AG09319 (cell line): ENCODE measurements around the gene ZNF268.

ENCODE experiments used
- DNase-seq: peaks from one replicate; pipeline ENCODE4 v3.0.0-alpha.2; 2010; ENCODE audit warnings: low read depth; ENCODE audit errors: extremely low read depth
- TF ChIP-seq, protein P1 (sequence below): IDR thresholded peaks from 2 replicates; pipeline ENCODE4 v1.5.1; 2011; ENCODE audit warnings: low read depth, mild to moderate bottlenecking, inconsistent platforms, low read length, moderate library complexity

Gene ZNF268

DNA sequence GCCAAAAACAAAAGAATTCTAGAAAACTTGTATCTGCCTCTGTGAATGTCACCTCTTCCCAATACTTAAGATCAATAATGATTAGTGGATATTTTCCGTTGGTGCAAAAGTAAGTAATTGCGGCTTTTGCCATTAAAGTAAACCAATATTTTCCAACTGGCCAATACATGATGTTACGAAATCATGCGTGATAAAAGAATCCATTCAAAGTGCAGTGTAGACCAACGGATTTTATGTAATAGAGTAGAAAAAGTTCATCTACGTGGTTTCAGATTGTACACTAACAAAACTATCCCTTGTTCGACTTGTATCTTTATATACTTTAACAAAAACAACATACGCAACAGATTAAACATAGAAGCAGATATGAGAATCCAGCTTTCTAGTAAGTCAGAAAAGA, 626 bp upstream of the ZNF268 start:
- TF ChIP-seq, protein P1, sequence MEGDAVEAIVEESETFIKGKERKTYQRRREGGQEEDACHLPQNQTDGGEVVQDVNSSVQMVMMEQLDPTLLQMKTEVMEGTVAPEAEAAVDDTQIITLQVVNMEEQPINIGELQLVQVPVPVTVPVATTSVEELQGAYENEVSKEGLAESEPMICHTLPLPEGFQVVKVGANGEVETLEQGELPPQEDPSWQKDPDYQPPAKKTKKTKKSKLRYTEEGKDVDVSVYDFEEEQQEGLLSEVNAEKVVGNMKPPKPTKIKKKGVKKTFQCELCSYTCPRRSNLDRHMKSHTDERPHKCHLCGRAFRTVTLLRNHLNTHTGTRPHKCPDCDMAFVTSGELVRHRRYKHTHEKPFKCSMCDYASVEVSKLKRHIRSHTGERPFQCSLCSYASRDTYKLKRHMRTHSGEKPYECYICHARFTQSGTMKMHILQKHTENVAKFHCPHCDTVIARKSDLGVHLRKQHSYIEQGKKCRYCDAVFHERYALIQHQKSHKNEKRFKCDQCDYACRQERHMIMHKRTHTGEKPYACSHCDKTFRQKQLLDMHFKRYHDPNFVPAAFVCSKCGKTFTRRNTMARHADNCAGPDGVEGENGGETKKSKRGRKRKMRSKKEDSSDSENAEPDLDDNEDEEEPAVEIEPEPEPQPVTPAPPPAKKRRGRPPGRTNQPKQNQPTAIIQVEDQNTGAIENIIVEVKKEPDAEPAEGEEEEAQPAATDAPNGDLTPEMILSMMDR: no peak
- no peak for DNase-seq

DNA sequence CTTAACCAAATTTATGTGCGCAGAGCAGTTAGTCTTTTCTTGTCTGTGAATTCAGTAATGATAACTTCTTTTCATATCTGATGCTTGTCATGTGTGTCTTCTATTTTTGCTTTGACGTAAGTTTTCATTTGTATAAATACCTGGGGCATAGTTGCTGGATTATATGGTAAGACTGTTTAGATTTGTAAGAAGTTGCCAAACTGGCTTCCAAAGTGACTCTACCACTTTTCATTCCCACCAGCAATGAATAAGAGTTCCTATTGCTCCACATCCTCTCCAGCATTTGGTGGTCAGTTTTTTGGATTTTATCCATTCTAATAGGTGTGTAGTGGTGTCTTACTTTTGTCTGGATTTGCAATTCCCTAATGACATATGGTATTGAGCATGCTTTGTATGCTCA, 8.9 kb downstream of the ZNF268 start:
- TF ChIP-seq, protein P1: no peak

DNA sequence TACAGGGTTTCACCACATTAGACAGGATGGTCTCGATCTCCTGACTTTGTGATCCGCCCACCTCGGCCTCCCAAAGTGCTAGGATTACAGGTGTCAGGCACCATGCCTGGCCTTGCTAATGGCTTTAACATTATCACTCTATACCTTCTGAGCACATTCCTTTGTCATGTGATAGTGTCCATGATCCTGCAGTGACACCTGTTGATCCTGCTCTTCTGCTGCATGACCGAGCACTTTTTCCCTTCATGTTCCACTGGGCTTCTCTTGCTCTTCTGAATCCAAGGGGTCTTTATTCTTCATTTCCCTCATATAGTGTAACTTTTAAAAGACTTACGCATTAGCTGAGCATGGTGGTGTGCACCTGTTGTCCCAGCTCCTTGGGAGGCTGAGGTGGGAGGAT, 11.6 kb downstream of the ZNF268 start:
- TF ChIP-seq, protein P1: no peak
- DNase-seq: no peak

More for the DNA sequence above, 8.9 kb downstream of the ZNF268 start:
- no peak for DNase-seq

DNA sequence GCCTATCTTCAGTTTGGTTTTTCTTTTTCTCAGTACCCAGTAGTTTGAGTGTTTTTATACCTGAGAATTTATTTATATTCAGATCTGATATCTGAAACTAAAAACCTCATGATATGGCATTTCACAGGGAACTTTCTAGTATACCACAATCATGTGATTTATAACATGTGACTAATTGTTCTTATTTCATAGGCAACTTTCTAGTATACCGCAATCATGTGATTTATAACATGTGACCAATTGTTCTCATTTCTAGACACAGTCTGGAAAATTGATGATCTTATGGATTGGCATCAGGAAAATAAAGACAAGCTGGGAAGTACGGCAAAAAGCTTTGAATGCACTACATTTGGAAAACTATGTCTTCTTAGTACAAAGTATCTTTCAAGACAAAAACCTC, 20.6 kb downstream of the ZNF268 start:
- DNase-seq: no peak
- TF ChIP-seq, protein P1: no peak

DNA sequence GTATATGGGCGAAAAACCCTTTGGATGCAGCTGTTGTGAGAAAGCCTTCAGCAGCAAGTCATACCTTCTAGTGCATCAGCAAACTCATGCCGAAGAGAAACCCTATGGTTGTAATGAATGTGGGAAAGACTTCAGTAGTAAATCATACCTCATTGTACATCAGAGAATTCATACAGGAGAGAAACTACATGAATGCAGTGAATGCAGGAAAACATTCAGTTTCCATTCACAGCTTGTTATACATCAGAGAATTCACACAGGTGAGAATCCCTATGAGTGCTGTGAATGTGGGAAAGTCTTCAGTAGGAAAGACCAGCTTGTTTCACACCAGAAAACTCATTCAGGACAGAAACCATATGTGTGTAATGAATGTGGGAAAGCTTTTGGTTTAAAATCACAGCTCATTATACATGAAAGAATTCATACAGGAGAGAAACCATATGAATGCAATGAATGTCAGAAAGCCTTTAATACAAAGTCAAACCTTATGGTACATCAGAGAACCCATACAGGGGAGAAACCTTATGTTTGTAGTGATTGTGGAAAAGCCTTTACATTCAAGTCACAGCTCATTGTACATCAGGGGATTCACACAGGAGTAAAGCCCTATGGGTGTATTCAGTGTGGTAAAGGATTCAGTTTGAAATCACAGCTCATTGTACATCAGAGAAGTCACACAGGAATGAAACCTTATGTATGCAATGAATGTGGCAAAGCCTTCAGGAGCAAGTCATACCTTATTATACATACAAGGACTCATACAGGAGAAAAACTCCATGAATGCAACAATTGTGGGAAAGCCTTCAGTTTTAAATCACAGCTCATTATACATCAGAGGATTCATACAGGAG, 21.4 kb downstream of the ZNF268 start:
- TF ChIP-seq, protein P1: no peak
- no peak for DNase-seq

DNA sequence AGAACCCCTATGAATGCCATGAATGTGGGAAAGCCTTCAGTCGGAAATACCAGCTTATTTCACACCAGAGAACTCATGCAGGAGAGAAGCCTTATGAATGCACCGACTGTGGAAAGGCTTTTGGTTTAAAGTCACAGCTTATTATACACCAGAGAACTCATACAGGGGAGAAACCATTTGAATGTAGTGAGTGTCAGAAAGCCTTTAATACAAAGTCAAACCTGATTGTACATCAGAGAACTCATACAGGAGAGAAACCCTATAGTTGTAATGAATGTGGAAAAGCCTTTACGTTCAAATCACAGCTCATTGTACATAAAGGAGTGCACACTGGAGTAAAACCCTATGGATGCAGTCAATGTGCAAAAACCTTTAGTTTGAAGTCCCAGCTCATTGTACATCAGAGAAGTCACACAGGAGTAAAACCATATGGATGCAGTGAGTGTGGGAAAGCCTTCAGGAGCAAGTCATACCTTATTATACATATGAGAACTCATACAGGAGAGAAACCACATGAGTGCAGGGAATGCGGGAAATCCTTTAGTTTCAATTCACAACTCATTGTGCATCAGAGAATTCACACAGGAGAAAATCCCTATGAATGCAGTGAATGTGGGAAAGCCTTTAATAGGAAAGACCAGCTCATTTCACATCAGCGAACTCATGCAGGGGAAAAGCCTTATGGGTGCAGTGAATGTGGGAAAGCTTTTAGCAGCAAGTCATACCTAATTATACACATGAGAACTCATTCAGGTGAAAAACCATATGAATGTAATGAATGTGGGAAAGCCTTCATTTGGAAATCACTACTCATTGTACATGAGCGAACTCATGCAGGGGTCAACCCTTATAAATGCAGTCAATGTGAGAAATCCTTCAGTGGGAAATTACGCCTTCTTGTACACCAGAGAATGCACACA, 22.3 kb downstream of the ZNF268 start:
- no peak for DNase-seq
- TF ChIP-seq, protein P1: no peak

DNA sequence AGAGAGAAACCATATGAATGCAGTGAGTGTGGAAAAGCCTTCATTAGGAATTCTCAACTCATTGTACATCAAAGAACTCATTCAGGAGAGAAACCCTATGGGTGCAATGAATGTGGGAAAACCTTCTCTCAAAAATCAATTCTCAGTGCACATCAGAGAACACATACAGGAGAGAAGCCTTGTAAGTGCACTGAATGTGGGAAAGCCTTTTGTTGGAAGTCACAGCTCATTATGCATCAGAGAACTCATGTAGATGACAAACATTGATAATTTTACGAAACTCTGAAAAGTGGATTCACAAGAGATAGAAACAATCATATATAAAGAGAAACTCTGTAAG, 22.9 kb downstream of the ZNF268 start:
- no peak for DNase-seq
- TF ChIP-seq, protein P1: no peak
